Measurements from ENCODE around the gene FAM120B.

FAM120B gene

DNA sequence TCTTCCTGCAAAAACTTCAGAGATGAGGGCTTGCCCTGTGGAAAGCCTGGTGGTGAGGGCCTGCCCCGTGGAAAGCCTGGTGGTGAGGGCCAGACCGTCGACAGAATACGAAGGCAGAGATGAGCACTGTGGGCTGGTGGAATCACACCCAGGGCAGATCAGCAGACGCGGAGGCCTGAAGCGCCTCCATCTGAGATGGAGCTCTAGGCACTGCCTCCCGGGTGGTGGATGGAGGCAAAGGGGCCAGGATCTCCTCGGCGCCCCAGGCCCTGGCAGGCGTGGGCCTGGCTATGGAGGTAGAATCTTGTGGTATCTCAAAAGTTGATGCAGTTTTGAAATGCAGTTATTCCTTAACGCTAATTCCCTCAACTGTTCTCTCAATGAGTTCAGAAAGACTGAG lies 141.8 kb downstream of the FAM120B start:
- no peak for DNase-seq

DNA sequence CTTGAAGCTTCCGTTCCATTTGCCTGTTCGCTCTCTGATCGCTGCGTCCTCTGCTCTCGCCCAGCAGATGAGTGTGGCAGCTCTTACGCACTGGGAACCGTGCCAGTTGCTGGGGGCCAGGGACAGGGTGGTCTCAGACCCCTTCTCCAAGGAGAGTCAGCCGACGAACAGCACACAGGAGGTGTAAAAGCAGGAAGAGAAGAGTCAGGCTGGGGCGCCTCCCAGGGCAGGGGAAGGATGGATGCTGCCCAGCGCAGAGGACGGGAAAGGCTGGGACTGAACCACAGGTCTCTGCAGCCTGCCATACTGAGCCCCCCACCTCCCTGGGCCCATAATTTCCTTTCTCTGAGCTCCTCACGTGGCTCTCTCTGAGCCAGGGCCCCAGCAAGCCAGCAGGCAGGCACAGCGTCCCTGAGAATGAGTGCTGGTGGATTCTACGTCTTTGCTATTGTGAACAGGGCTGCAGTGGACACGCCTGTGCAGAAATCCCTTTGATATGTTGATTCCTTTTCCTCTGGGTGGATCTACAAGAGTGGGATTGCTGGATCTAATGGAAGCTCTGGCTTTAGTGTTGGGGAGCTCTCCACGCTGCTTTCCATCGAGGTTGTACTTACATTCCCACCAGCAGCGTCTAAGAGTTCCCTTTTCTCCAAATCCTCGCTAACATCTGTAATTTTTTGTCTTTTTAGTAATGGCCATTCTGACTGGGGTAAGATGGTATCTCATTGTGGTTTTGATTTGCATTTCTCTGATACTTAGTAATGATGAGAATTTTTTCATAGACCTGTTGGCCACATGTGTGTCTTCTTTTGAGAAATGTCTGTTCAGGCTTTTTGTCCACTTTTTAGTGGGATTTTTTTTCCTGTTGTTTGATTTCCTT lies 142.4 kb downstream of the FAM120B start:
- DNase-seq = no peak

DNA sequence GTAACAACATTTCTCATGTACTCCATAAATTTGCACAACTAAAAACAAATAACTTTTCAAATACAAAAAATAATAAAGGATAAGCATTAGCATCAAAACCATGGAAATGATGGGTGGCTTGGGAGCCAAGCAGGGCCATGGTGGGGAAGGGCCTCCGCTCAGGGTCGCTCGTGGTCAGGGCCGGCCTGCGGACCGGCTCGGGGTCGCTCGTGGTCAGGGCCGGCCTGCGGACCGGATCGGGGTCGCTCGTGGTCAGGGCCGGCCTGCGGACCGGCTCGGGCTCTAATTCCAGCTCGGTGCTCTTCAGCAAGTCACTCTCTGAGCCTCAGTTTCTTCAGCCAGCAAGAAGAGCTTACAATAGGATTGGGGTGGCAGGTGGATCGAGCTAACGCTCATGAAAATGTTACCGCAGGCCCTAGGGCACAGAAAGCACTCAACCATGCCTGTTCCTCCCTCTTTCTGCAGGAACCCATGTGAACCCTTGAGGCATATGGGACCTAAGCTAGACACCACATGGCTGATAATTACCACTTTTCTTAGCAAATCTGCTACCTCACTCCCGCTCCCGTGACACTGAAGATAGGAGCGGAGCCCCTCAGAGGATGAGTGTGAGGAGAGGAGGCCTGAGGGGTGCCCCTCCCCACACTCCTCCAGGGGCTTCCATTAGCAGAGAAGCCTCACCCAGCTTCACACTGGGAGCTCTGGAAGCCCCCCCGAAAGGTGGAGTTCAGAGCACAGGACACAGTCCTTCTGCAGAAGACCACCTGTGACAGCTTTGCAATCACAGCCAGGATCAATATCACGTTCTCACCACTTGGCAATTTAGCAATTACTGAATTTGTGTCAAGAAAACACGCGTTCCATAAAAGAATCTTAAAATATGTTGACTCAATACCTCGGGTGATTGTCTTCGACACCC lies 143.5 kb downstream of the FAM120B start:
- no peak for DNase-seq

DNA sequence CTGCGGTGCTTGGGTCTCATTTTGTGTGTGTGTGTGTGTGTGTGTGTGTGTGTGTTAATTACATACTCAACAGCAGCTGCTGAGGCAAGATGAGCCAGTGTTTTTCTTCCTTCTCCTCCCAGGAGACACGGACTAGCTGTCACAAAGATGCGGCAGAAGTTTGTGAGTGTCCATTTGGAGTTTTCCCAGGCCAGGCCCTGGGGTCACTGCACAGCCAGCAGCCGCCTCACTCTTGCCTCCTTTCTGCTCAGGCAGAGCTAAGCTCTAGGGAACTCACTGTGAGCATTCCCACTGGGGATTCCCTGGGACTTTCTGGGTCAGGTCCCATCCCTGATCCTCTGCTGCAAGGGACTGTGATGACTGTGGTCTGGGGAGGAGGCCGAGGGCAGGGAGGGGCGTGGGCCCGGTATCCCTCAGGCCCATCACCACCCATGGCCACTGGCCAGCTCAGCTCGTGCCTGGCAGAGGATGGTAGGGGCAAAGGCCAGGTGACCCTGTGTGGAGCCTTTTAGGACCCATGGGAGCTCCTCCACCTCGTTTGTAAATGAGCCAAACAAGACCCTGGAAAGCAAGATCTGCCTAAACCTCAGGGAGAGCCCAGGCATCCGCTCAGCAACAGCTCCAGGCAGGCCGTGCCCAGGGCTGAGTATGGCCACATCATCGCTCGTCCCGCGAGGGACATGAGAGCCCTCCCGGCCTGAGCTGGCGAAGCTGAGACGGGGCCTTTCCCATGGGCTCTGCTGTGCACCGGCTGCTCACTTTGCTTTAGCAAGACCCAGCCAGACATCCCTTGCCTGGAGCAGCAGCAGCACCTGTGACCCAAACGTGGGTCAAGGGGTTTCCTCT lies 144.6 kb downstream of the FAM120B start:
- DNase-seq = no peak

DNA sequence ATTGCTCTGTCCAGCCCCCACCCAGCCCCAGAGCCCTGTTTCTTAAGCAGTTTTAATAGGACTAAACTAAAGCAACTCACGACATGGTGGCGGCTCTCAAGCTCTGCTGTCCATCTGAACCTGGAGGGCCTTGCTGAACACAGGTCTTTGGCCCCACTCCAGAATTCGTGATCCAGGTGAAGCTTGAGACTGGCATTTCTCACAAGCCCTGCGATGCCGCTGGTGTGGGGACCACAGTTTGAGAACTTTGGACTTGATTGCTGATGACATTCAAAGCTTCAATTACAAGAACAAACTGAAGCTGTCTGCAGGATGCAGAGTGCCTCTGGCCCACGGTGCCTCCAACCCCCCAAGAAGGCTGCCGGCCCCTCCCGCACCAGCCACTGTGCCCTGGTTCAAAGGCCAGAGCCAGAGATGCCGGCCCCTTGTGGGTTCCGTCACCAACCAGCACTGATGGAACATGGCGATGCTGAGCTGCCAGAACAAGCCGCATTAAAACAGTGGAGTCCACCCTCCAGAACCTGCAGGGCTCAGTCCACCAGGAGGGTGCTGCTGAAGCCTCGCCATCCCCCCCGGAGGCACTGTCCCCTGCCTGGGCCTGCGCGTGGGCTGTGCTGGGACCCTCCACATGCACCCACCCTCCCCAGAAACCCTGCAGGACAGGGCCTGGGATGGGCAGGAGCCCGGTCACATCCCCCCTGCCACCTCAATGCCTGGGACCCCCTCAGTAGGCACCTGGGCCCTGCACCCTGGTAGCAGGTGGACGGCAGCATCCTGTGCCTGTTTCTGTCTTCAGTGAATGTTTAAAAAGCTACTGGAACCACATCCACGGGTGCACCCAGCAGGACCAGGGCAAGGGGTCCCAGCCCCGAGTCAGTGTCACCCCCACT lies 145.4 kb downstream of the FAM120B start:
- no peak for DNase-seq

DNA sequence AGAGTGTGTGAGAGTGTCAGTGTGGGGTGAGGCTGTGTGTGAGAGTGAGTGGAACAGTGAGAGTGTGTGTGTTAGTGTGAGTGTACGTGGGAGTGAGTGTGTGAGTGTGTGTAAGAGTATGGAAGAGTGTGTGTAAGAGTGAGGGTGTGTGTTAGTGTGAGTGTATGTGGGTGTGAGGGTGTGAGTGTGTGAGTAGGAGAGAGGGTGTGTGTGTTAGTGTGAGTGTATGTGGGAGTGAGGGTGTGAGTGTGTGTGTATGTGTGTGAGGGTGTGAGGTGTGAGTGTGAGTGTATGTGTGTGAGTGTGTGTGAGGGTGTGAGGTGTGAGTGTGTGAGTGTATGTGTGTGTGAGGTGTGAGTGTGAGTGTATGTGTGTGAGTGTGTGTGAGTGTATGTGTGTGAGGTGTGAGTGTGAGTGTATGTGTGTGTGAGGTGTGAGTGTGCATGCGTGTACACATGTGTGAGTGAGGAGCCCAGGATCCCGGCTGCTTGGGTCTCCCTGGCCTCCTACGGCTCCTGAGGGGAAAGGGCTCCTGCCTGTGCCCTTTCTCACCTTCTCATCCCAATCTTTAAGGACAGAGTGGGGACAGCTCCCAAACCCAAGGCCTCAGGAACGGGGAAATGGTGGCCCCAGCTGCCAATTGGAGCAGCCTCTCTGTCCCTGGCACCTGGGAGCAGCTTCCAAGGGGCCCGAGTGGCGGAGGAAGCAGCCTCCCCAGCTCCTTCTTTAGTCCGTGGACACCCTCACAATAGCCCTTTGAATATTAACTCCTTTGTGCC lies 146.4 kb downstream of the FAM120B start:
- DNase-seq = no peak

DNA sequence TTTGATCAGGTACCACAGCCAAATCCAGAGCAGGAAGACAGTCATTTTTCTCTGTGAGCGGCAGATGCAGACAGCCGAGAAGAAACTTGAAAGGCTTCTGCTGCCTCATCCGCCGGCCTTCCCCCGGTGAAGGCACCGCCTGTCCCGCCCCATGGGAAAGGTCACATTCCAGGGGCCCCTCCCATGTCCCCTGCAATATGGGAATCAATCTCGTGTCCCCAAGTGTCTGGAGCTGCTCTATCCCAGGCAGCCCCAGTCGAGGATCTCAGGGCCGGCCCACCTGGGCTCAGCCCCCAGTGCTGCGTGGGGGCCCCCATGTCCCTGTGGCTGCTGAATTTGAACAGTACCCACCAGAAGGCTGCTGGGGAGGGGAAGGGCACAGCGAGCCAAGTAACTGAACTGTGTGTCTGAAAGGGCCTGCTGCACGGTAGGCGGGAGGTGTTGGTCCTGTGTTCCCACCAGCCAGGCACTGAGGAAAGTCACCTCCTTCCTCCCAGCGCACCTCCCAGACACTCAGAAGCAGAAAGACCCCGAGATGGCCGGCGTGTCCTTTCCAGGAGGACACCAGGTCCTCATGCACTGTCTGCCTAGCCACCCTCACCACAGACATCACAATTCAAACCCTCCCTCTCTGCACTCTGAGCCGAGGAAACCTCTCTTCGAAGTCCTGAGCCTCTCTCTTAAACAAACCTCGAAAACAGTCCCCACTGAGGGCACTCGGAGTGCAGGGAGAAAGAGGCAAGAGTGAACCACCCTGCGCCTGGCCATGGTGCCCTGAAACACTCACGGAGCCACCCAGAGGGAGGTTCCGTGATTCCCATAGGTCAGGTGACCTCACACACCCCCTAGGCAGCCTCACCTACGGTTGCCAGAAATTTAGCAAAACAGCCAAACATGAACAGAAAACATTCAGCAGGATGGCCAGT lies 147.3 kb downstream of the FAM120B start:
- DNase-seq = no peak

DNA sequence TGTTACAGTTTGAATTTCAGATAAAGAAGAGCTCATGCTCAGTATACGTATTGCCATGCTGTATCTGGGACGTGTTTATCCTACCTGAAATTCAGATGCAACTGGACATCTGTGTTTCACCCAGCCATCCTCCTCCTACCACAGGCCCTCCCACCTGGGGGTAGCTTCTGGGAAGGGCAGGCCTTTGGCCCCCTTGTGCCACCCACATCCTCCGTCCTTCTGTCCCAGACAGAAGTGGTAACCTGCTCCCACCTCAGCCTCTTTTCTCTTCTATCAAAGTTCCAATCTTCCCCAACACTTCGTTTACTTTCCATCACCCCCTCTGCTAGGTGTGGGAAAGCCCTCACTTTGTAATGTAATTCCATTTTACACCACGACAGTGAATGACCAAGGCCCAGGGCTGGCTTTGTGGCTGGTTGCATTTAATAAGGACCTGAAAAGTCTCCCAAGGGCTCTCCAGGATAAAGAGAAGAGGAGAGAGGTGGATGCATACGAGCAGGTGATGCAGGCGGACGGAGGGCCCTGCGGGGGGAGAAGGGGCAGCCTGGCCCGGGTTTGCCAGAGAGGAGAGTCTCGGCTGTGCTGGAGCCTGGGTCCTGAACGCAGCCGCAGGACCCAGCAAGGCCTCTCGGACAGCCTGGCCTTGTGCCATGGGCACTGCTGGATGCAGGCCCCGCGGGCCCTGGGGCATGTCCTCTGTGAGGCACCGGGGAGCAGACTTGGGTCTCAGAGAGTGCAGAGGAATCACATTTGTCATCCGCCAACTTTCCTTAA lies 148.1 kb downstream of the FAM120B start:
- no peak for DNase-seq

DNA sequence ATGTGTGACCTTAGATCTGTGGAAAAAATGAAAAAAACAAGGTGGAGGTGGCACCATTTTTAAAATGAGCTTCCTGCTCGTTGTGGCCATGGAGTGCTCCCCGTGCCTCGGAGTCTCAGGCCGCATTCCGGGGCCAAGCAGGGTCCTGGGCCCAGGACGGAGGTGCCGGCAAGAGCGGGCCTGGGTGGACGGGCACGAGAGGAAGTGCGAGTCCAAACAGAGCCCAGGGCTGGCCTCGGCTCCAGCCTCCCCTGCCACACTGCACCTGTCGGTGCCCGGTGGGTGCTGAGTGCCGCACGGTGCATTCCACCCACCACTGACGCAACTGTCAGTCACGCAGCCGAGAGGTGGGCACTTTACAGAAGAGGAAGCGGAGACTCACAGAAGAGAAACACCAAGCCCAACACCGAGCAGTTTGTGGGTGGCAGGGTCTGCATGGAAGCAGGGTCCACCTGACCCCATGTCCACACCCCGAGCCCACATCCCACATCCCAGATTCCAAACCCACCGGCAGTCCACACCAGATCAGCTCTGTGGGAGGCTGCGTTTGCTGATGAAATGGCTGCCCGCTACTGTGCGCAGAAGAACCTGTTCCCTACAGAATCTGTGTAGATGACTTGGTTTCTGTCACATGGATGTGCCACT lies 148.9 kb downstream of the FAM120B start:
- no peak for DNase-seq

DNA sequence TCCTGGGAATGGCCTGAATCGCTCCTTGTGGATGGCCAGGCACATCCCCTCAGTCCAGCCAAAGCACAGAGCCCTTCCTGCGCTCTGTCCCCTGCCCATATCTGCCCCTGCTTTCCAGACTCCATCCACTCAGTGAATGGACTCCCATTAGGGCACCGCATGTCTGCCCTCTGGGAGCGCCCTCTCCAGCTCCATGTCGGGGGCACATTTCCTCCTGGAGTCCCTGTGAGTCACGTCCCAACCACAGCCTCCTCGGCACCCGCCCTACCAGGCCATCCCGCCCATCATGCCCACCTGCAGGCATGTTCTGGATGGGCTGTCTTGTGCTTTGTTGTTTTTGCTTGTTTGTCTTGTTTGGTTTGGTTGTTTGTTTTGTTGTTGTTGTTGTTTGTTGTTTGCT lies 149.8 kb downstream of the FAM120B start:
- no peak for DNase-seq

Measured in CD4-positive, alpha-beta T cell treated with Interleukin-17A for 1 hour (primary cell).